ENCODE data around the gene C18orf32.
"Not testable (repeated sequence)": the region's sequence is repeated elsewhere in the genome, so short reads cannot be mapped to it uniquely, and the experiment has no call there.

The C18orf32 gene

DNA sequence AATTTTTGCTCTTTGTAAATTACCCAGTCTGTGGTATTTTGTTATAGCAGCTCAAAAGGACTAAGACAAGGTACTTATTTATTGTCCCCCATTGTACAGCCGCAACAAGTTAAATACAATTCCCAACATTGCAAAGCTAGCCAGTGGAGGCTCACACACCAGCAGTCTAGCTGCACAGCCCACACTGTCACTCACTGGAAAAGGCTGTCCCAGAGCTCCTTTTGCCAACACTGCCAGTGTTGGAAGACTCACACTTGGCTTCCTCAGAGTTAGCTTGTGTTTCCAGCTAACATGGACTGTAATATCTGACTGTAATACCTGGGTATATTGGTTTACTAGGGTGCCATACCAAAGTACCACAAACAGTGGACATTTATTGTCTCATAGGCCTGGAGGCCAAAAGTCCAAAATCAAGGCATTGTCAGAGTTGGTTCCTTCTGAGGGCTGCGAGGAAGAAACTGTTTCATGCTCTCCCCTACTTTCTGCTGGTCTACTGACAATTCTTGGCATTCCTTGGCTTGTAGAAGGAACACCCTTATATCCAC, 19.9 kb downstream of the C18orf32 start:
- no peak for DNase-seq

DNA sequence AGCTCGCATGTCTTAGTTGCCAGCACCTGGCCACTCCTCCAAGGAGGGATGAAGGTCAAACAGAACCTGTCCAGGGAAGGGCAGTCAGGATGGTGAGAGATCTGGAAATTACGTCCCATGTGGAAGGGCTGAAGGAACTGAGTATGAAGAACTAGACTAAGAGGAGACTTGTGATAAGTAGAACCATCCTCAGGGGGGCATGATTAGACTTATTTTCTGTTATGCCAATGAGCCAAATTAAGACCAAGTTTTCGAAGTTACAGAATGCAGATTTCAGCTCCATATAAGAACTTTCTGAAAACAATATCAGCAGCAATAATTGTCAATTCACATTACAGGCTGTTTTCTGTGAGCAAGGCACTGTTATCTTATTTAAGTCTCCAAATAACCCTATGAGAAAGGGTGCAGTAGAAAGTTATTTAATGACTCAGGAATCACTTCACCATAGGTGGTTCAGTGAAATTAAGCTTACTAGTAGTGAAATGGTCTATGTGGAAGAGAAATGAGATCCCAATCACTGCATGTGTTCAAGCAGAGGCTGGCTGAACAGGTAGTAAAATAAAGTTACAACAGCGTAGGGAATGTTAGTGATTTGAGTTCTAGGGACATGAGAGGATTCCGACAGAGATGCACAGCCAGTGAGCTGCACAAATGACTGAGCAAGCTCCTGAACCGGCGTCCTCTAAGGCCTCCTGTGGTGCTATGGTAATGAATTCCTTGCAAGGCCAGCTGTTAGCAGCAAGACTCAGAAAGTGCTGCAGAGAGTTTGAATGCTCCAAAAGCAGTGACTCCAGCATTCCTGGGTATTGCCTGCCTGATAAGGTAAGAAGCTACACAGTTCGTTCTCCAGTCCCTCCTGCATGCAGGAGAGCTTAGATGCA, 22.1 kb downstream of the C18orf32 start:
- DNase-seq = no peak

DNA sequence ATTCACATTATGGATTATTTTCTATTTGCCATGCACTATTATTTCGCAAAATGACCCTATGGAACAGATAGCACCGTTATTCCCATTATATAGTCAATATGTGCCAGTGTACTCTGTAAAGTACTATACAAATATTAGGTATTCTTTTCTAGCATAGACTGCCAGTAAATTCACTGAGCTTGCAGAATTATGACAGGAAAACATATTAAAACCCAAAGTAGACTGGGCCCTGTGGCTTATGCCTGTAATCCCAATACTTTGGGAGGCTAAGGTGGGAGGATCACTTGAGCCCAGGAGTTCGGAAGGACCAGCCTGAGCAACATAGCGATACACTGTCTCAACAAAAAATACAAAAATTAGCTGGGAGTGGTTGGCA, 25.4 kb downstream of the C18orf32 start:
- DNase-seq = no peak

DNA sequence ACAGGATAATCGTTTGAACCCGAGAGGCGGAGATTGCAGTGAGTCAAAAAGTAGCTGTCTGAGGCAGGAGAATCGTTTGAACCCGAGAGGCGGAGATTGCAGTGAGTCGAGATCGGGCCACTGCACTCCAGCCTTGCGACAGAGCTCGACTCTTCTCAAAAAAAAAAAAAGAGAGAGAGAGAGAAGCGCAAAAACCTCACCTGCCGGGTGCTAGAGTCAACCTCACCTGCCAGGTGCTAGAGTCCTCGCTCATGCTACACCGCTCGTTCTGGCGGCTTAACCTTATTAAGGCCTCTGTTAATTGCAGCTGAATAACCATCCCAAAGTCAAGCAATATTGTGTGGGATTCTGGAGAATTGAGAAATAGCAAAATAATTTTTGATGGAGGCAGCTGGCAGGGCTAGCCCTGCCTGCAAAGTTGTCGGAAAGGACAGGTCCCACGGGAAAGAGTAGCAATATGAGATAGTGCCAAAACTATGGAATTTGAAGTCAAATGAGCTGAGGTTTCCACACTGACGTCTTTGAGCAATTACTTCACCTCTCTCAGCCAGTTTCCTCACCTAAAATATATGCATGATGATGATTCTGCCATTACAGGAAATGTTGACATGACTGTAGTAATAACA, 25.9 kb downstream of the C18orf32 start:
- DNase-seq = no peak

DNA sequence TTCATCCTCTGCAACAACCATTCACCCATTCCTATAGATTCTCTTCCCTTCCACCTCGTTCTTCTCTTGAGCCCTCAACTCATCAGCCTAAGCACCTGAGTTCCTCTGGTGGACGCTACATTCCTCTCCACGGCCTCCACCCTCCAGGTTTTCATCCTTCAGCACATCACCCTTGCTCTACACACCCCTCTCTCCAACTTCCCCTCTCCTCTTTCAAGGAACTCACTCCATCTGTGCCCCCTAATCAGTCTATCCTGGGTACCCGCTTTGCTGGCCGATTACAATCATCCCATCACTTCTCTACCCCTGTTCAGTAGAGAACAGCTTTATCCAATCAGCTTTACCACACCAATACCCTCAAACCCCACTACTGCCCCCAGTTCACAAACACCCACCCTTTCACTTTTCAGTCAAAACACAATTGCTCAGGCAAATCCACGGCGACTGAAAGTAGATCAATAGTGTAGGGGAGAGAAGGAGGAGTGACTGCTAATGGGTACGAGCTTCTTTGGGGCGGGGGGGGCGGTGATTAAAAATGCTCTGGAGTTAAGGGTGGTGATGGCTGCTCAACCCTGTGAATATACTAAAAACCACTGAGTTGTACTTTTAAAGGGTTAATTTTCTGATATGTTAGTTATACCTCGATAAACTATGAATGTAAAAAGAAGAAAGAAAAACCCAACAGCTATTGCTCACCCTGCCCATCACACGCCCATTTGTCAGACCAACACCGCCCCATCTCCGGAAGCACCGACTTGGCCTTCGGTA, 27.4 kb downstream of the C18orf32 start:
- DNase-seq = no peak

DNA sequence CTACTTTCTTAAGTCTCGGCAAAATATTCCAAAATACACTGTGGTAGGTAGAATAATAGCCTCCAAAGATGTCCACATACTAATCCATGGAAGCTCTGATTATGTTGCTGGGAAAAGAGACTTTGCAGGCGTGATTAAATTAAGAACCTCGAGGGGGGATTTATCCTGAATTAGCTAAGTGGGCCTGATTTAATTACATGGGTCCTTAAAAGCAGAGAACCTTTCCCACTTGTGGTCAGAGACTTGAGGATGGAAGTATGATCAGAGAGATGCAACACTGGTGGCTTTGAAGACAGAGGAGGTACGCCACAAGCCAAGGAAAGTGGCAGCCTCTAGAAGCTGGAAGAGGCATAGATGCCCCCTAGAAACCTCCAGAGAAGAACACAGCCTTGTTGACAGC, 29.4 kb downstream of the C18orf32 start:
- no peak for DNase-seq

DNA sequence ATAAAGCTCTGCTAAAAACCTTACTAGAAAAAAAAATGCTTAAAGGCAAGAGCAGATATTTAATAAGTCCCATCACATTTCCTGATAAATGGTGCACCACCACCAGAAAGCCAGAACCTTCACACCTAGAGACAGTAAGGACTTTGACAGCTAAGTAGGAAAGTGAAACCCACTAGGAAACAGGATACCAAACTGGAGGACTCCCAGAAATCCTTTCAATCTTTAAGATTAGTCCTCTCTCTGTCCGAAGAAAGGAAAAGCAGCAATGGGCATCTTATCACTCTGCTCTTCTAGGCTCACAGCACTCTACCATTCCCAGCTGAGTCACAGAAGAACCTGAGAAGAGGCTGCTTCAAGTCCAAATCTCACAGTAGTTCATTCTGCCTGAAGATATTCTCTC, 30.2 kb downstream of the C18orf32 start:
- DNase-seq = no peak

DNA sequence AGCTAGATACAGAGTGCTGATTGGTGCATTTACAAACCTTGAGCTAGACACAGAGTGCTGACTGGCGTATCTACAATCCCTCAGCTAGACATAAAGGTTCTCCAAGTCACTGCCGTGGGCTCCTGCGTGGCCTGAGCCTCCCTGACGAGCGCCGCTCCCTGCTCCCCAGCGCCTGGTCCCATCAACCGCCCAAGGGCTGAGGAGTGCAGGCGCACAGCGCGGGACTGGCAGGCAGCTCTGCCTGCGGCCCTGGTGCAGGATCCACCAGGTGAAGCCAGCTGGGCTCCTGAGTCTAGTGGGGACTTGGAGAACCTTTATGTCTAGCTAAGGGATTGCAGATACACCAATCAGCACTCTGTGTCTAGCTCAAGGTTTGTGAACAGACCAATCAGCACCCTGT, 34.5 kb downstream of the C18orf32 start:
- not testable (repeated sequence) for DNase-seq

DNA sequence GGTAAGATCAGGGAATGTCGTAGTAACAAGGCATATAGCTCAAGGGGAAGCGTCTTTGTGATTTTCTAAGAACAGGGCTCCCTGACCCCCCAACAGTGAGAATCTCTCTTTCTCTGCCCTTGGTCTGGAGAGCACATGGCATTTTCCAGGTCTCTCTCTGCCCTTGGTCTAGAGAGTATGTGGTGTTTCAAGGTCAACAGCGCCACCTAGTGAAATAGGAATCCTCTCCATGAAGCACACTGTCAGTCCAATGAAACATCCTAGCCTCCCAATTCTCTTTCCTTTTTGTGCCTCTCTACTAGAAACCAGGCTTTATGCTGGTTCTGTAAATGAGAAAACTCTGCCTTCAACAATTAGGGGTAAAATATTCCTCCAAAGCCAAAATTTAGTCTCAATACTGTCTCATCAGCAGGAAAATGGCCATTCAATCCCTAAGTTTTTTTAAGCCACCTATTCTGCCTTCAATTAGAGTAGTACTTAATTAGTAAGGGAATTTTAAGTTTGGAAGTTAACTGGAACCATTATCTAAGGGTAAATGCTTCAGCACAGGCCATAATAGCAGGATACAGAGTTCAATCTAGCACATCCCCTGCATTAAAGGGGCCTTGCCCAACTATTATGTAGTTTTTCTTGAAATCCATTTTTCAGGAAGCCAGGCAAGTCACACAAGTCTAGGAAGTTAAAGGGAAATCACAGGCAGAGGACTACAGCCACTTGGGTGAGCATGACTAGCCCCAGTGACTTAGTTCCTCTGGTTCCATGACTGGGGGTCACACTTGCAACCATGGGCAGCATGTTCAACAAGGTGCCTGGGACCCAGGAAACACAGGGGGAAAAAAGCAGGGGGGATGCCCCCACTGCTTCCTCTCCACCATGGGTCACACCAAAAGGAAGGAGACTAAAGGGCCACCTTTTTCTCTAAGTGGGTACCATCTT, 39.0 kb downstream of the C18orf32 start:
- DNase-seq = no peak

DNA sequence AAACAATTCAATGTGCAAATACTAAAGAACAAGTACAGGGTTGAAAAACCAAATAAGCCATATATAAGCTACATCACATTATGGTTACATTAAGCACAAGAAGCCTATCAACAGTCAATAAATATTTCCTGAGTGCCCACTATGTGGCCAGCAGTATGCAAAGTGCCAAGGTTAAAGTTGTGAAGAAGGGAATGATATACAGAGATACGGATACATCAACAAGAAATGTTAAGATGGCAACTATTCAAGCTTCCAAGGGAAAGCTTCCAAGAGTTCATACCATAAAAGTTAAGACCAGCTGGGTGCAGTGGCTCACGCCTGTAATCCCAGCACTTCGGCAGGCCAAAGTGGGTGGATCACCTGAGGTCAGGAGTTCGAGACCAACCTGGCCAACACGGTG, 40.6 kb downstream of the C18orf32 start:
- no peak for DNase-seq

DNA sequence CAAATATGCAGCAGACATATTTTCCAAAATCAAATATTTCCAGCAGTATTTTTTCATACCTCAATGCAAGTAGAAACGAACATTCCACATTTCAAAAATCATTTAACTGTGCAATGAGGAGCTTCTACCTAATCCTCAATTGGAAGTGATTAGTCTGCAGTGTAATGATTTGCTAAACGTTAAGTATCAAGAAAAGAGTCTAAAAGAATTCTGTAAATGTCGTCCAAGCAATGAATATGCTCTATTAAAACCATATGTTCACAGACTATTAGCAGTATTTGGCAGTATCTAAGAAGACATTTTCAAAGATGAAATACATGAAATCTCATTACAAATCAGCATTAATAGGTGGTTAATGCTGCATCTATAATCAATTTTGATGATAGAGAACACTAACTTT, 42.5 kb downstream of the C18orf32 start:
- no peak for DNase-seq

DNA sequence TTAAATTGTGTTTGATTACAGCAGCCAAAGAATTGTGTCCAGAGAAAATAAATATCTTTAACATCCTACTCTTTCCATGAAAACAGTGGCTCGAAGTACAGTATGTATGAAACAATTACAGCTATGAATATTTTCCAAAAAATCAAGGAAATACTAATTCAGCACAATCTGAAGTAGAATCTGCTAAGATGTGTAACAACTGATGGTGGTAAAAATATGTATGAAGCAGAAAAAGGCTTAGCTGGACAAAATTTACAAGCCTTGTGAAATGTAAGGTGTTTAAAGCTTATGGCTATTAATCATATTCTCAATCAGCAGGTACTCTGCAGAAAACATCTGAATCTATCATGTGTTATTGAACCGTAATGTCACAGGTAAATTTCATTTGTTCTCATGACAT, 43.2 kb downstream of the C18orf32 start:
- DNase-seq = no peak

DNA sequence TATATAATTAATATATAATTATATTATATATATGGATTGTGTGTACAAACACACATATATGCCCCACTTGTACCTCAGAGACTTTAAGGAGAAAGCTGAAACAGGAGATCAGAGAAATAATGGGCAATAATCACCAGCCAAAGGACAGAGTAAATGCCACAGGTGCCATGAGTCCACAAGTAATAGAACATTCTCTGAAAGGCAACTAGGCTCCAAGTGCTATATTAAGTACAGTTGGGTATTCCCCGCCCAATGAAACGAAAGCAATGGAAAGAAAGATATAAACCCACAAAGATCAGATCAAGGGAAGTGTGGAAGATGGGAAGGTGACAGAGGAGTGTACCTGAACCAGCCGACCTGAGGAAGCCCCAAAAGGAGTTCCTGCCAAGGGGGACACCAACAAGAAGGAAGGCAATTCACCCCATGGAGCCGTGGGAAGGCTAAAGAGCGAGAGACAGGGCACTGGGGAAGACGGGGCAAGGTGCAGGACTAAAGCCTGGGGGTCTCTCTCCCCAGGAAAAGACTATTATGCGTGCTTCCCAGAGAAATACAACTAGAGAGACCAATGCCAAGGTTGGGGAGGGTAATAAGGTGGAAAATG, 45.6 kb downstream of the C18orf32 start:
- DNase-seq = no peak

DNA sequence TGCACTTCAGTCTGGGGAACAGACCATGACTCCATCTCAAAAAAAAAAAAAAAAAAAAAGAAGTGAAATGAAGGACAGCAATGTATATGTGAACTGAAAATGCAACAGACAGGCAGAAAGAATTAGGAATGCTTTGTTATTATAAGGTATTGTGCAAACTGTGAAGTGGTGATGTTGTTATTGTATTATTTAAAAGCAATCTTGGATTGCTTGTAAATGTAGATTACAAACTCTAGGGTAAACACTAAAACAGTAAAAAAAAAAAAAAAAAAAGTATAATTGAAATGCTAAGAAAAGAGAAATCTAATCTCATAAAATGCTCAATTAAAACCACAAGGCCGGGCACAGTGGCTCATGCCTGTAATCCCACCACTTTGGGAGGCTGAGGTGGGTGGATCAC, 51.9 kb downstream of the C18orf32 start:
- DNase-seq = no peak

DNA sequence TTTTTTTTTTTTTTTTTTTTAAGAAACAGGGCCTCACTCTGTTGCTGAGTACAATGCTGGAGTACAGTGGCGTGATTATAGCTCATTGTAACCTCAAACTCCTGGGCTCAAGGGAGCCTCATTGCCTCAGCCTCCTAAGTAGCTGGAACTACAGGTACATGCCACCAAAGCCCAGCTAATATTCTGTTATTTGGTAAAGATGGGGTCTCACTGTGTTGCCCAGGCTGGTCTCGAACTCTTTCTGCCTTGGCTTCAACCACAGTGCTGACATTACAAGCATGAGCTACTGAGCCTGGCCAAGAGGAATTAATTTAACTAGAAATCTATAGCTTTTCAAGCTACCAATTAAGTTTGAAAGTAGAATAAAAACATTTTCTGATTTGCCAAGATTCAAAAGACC, 54.4 kb downstream of the C18orf32 start:
- no peak for DNase-seq

DNA sequence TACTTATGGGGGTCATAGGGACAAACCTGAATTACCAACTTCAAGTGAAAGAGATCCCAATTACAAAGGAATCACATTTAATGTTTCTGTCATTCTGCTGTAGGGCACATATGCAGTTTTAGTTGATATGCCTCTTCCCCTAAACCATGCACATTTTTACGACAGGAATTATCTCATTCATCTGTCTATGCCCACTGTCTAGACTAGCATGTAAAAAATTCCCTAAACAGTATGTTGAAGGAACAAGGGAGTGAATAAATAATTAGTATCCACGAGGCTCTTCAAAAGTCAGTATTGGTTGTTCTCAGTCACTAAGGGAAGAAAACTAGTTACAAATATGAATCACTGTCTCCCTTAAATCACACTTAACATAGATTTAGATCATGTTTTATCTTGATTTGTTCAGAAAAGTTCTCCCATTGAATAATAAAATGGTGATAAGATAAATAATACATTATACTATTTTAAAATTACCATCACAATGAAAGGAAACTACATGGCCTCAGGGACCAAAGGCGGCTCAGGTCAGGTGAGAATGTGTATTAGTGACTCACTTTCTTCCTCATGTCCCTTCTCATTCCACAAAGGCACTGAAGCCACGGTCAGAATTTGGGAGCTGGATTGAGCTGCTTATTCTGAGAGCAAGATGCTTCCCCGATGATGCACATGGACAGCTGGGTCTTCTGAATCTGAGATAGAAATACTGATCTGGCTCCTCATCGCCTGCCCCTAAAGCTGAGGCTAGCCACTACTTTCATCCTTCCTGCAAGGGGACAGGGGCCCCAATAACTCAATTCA, 55.7 kb downstream of the C18orf32 start:
- no peak for DNase-seq

Measured in GOT3 (cell line).